PC-9 (cell line): ENCODE data around the gene HAT1. TPM values are rescaled to one million over a fixed set of nuclear protein-coding genes. Genes with fewer than 3 reads are reported as not detected.
A peak's percentile ranks its signal among the peaks of the same experiment; 100 is the strongest.

Experiments
- BruUV-seq: library from RNA; stranded (reverse); fragments of 400-500 nt; replicated peaks from 2 replicates; lab custom pipeline; 2021; lab: Mats Ljungman, UMichigan
- CTCF ChIA-PET: fragments of 300-600 bp; sonication (Branson Sonifier 250); formaldehyde crosslinking; loops from one replicate; lab custom pipeline; 2022; ENCODE audit warnings: antibody characterized with exemption; lab: Charles Lee
- POLR2A ChIA-PET: fragments of 300-600 bp; sonication (Branson Sonifier 250); formaldehyde crosslinking; loops from one replicate; lab custom pipeline; 2022; ENCODE audit warnings: antibody characterized with exemption; ENCODE audit not compliant: unreplicated experiment; lab: Charles Lee
- DNase-seq, 2 experiments: peaks; one replicate each; pipeline versions ENCODE4 v3.0.0 to v3.0.0-alpha.2; 2015 to 2022; ENCODE audit warnings: mixed read lengths in 1 of 2
- H2AFZ ChIP-seq: fragments of 200-600 bp; sonication (generic); 2 replicates; pipeline ENCODE4 v1.8.1; 2017; ENCODE audit warnings: antibody characterized with exemption
- H3F3A ChIP-seq: fragments of 200-600 bp; sonication (generic); 2 replicates; pipeline ENCODE4 v1.8.1; 2017; ENCODE audit warnings: antibody characterized with exemption, mild to moderate bottlenecking, low read depth; ENCODE audit not compliant: insufficient read depth
- H3K27ac ChIP-seq: fragments of 200-600 bp; sonication (generic); 2 replicates; pipeline ENCODE4 v1.6.1; 2016; ENCODE audit warnings: mixed run types
- H3K27me3 ChIP-seq: fragments of 200-600 bp; sonication (generic); 2 replicates; pipeline ENCODE4 v1.6.1; 2016; ENCODE audit warnings: low read depth, mixed run types; ENCODE audit not compliant: insufficient read depth
- H3K36me3 ChIP-seq: fragments of 200-600 bp; sonication (generic); 2 replicates; pipeline ENCODE4 v1.6.1; 2016; ENCODE audit warnings: low read depth, mixed run types
- H3K4me1 ChIP-seq: fragments of 200-600 bp; sonication (generic); replicated peaks from 2 replicates; pipeline ENCODE4 v1.6.1; 2016; ENCODE audit warnings: mixed run types; ENCODE audit not compliant: insufficient read depth
- H3K4me2 ChIP-seq: fragments of 200-600 bp; sonication (generic); 2 replicates; pipeline ENCODE4 v1.6.1; 2017; ENCODE audit warnings: mixed run types
- H3K4me3 ChIP-seq: fragments of 200-600 bp; sonication (generic); 2 replicates; pipeline ENCODE4 v1.6.1; 2016; ENCODE audit warnings: mixed run types
- H3K79me2 ChIP-seq: fragments of 200-600 bp; sonication (generic); 2 replicates; pipeline ENCODE4 v1.6.1; 2017; ENCODE audit warnings: low read depth, mixed run types
- H3K9me2 ChIP-seq: fragments of 200-600 bp; sonication (generic); 2 replicates; pipeline ENCODE4 v1.8.1; 2017; ENCODE audit warnings: mild to moderate bottlenecking; ENCODE audit not compliant: insufficient read depth
- H3K9me3 ChIP-seq: fragments of 200-600 bp; sonication (generic); 2 replicates; pipeline ENCODE4 v1.8.1; 2016; ENCODE audit warnings: low read depth; ENCODE audit not compliant: insufficient read depth
- H4K20me1 ChIP-seq: fragments of 200-600 bp; sonication (generic); 2 replicates; pipeline ENCODE4 v1.8.1; 2017; ENCODE audit not compliant: insufficient read depth
- EZH2 ChIP-seq: fragments of 200-600 bp; sonication (generic); IDR thresholded peaks from 2 replicates; pipeline ENCODE4 v1.8.0; 2017; ENCODE audit warnings: antibody characterized with exemption, low read depth
- intact Hi-C: fragments of 100-400 bp; cut with micrococcal nuclease; formaldehyde crosslinking; loops from one replicate; pipeline ENCODE4 v1.10.0; 2022; ENCODE audit not compliant: unreplicated experiment
- total RNA-seq: library from RNA; stranded (reverse); gene quantifications from 2 replicates; pipeline ENCODE4 v1.2.3, GENCODE V29; 2021
- TF ChIP-seq, protein P1 (sequence below): fragments of 200-600 bp; sonication (generic); conservative IDR thresholded peaks from 2 replicates; pipeline ENCODE4 v1.6.1; 2017; ENCODE audit warnings: mixed run types, antibody characterized with exemption, mild to moderate bottlenecking, moderate library complexity

Gene HAT1
- total RNA-seq, 1 experiment from 2014 or later: 132 TPM

GRCh38 chr2:171941316-171941699 lies 19.0 kb downstream of the HAT1 start:
- H3K4me2 ChIP-seq: no peak overlapping the region
- no peak overlapping the region for H2AFZ ChIP-seq
- TF ChIP-seq, protein P1, sequence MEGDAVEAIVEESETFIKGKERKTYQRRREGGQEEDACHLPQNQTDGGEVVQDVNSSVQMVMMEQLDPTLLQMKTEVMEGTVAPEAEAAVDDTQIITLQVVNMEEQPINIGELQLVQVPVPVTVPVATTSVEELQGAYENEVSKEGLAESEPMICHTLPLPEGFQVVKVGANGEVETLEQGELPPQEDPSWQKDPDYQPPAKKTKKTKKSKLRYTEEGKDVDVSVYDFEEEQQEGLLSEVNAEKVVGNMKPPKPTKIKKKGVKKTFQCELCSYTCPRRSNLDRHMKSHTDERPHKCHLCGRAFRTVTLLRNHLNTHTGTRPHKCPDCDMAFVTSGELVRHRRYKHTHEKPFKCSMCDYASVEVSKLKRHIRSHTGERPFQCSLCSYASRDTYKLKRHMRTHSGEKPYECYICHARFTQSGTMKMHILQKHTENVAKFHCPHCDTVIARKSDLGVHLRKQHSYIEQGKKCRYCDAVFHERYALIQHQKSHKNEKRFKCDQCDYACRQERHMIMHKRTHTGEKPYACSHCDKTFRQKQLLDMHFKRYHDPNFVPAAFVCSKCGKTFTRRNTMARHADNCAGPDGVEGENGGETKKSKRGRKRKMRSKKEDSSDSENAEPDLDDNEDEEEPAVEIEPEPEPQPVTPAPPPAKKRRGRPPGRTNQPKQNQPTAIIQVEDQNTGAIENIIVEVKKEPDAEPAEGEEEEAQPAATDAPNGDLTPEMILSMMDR: no peak; the same call in 1 of the 2 replicates
- TF ChIP-seq EZH2: no peak
- no peaks in the 10 kb centered on the region for H3K4me1 ChIP-seq
- H3F3A ChIP-seq: 0 out of 2 replicates have a peak, but pooled peaks cover 3% of the 10 kb centered on the region
- H3K27me3 ChIP-seq: no peaks in the 10 kb centered on the region
- peaks cover 8% of the 10 kb centered on the region; the same call in 1 of the 2 replicates for H3K36me3 ChIP-seq
- peaks cover 94% of the 10 kb centered on the region for H3K79me2 ChIP-seq
- no peak for DNase-seq
- H4K20me1 ChIP-seq: peaks cover 39% of the 10 kb centered on the region
- H3K27ac ChIP-seq: no peak overlapping the region
- POLR2A ChIA-PET: no interaction called here
- H3K4me3 ChIP-seq: no peak overlapping the region
- no peaks in the 10 kb centered on the region for H3K9me3 ChIP-seq
- no peaks in the 10 kb centered on the region for H3K9me2 ChIP-seq
- CTCF ChIA-PET: interaction anchor here (0.8 to 1.1 kb wide), 3 partner anchors 18 to 235 kb away, joined by 3 read pairs; partner anchors contain the start of gene HAT1
- intact Hi-C loops: no loop called here
- BruUV-seq: no TSS peak

GRCh38 chr2:171943869-171944268 lies 21.6 kb downstream of the HAT1 start:
- CTCF ChIA-PET: interaction anchor here (0.7 kb wide), 1 partner anchor 318 kb away, joined by 4 read pairs; no protein-coding TSS in a partner anchor
- Histone ChIP-seq H3K4me2 (no peak overlapping the region), H3K27ac (no peak overlapping the region), H3K4me1 (no peaks in the 10 kb centered on the region), H3K4me3 (no peak overlapping the region), H2AFZ (no peak overlapping the region), H3F3A (0 out of 2 replicates have a peak, but pooled peaks cover 3% of the 10 kb centered on the region), H3K27me3 (no peaks in the 10 kb centered on the region), H3K9me2 (no peaks in the 10 kb centered on the region), H3K79me2 (peaks cover 79% of the 10 kb centered on the region), H3K9me3 (no peaks in the 10 kb centered on the region), H4K20me1 (peaks cover 46% of the 10 kb centered on the region), H3K36me3 (peaks cover 15% of the 10 kb centered on the region)
- no peak for DNase-seq
- POLR2A ChIA-PET: no interaction called here
- TF ChIP-seq EZH2: no peak
- TF ChIP-seq, protein P1: no peak
- intact Hi-C loops: no loop called here
- BruUV-seq: no TSS peak

- no peak overlapping the region for H3K4me3 ChIP-seq
- POLR2A ChIA-PET: no interaction called here
Observed at GRCh38 chr2:171952276-171952675, 30.0 kb downstream of the HAT1 start.

More at GRCh38 chr2:171952276-171952675, 30.0 kb downstream of the HAT1 start:
- no peak for TF ChIP-seq EZH2
- TF ChIP-seq, protein P1: no peak
- H3F3A ChIP-seq: peaks cover 20% of the 10 kb centered on the region; the same call in 1 of the 2 replicates
- CTCF ChIA-PET: no interaction called here
- intact Hi-C loops: no loop called here
- peaks cover 8% of the 10 kb centered on the region; the same call in 1 of the 2 replicates for H3K79me2 ChIP-seq
- BruUV-seq: no TSS peak
- no peaks in the 10 kb centered on the region for H3K4me1 ChIP-seq
- no peak overlapping the region for H2AFZ ChIP-seq
- peaks cover 17% of the 10 kb centered on the region; the same call in 1 of the 2 replicates for H4K20me1 ChIP-seq
- H3K27me3 ChIP-seq: no peaks in the 10 kb centered on the region
- H3K9me3 ChIP-seq: no peaks in the 10 kb centered on the region
- H3K9me2 ChIP-seq: no peaks in the 10 kb centered on the region
- DNase-seq: no peak
- peaks cover 9% of the 10 kb centered on the region for H3K36me3 ChIP-seq
- 0 out of 2 replicates have a peak overlapping the region, but pooled peaks have one; percentile 0 for H3K27ac ChIP-seq
- H3K4me2 ChIP-seq: no peak overlapping the region
